Suprapubic skin (tissue), 3 donors: Measurements from ENCODE around the gene DSCAML1.

Source experiments
- CTCF ChIP-seq, 2 donors: fragments of 200-600 bp in 1 of 2; fragments of 450-650 bp in 1 of 2; sonication (generic) in 1 of 2; IDR thresholded peaks; one replicate each; pipeline ENCODE4 v1.5.1; 2016 to 2019; ENCODE audit warnings: antibody characterized with exemption in 2 of 2, mild to moderate bottlenecking in 1 of 2, moderate library complexity in 1 of 2
- POLR2AphosphoS5 ChIP-seq, 3 donors: sonication (generic); formaldehyde crosslinking; IDR thresholded peaks; one replicate each; pipeline ENCODE4 v1.6.1; 2017; ENCODE audit warnings: antibody characterized with exemption in 3 of 3

- no peak for TF ChIP-seq CTCF (IDR thresholded peaks at IDR 0.05)
- no peak for TF ChIP-seq POLR2AphosphoS5 (IDR thresholded peaks at IDR 0.05)
These were observed 105.8 kb downstream of the DSCAML1 start for GRCh38 chr11:117691218-117691514.
